ENCODE results near the gene JADE1.

Gene JADE1

GRCh38 chr4:128809477-128810330 lies at the start of gene JADE1:
Gene JADE1 (plus strand): TSS chr4:128809700. CDS start chr4:128831759, 22,059 bp downstream.
- no peaks in the 10 kb centered on the region for H3K9me3 Mint-ChIP-seq
- H3K27ac Mint-ChIP-seq = peak within 1 kb of the TSS; percentile 100
- H3K36me3 Mint-ChIP-seq (ENCODE audit: low read depth) = peaks cover 2% of the 10 kb centered on the region
- peak within 1 kb of the TSS; percentile 100 for H3K4me3 Mint-ChIP-seq
- H3K4me1 Mint-ChIP-seq (ENCODE audit: low read depth) = peaks cover 21% of the 10 kb centered on the region
- H3K27me3 Mint-ChIP-seq (ENCODE audit: low read depth) = no peaks in the 10 kb centered on the region

GRCh38 chr4:128766781-128767180 lies 42.7 kb upstream of the JADE1 start:
- no peaks in the 10 kb centered on the region for H3K36me3 Mint-ChIP-seq (ENCODE audit: low read depth)
- no peaks in the 10 kb centered on the region for H3K9me3 Mint-ChIP-seq

GRCh38 chr4:128768373-128768996 lies 41.0 kb upstream of the JADE1 start:
- H3K27me3 Mint-ChIP-seq (ENCODE audit: low read depth) = no peaks in the 10 kb centered on the region
- no peaks in the 10 kb centered on the region for H3K9me3 Mint-ChIP-seq
- no peaks in the 10 kb centered on the region for H3K36me3 Mint-ChIP-seq (ENCODE audit: low read depth)
- H3K4me1 Mint-ChIP-seq (ENCODE audit: low read depth) = peaks cover 2% of the 10 kb centered on the region
- H3K4me3 Mint-ChIP-seq = no peak overlapping the region
- no peak overlapping the region for H3K27ac Mint-ChIP-seq

More at GRCh38 chr4:128766781-128767180, 42.7 kb upstream of the JADE1 start:
- Mint-ChIP-seq H3K4me1 (ENCODE audit: low read depth) (peaks cover 2% of the 10 kb centered on the region), H3K4me3 (no peak overlapping the region), H3K27me3 (ENCODE audit: low read depth) (no peaks in the 10 kb centered on the region), H3K27ac (no peak overlapping the region)

GRCh38 chr4:128769011-128769410 lies 40.5 kb upstream of the JADE1 start:
- no peaks in the 10 kb centered on the region for H3K27me3 Mint-ChIP-seq (ENCODE audit: low read depth)
- H3K9me3 Mint-ChIP-seq = no peaks in the 10 kb centered on the region
- H3K36me3 Mint-ChIP-seq (ENCODE audit: low read depth) = no peaks in the 10 kb centered on the region
- no peak overlapping the region for H3K27ac Mint-ChIP-seq
- H3K4me1 Mint-ChIP-seq (ENCODE audit: low read depth) = peaks cover 2% of the 10 kb centered on the region
- H3K4me3 Mint-ChIP-seq = no peak overlapping the region

GRCh38 chr4:128770807-128771206 lies 38.7 kb upstream of the JADE1 start:
- Mint-ChIP-seq H3K27ac (no peak overlapping the region), H3K27me3 (ENCODE audit: low read depth) (no peaks in the 10 kb centered on the region), H3K4me1 (ENCODE audit: low read depth) (peaks cover 2% of the 10 kb centered on the region)

GRCh38 chr4:128775477-128775876 lies 34.0 kb upstream of the JADE1 start:
- H3K9me3 Mint-ChIP-seq = no peaks in the 10 kb centered on the region

More at GRCh38 chr4:128770807-128771206, 38.7 kb upstream of the JADE1 start:
- Mint-ChIP-seq H3K9me3 (no peaks in the 10 kb centered on the region), H3K36me3 (ENCODE audit: low read depth) (no peaks in the 10 kb centered on the region), H3K4me3 (no peak overlapping the region)

GRCh38 chr4:128775916-128776315 lies 33.6 kb upstream of the JADE1 start:
- H3K27me3 Mint-ChIP-seq (ENCODE audit: low read depth) = peaks cover 14% of the 10 kb centered on the region
- H3K9me3 Mint-ChIP-seq = no peaks in the 10 kb centered on the region
- no peak overlapping the region for H3K27ac Mint-ChIP-seq
- no peak overlapping the region for H3K4me3 Mint-ChIP-seq
- no peaks in the 10 kb centered on the region for H3K4me1 Mint-ChIP-seq (ENCODE audit: low read depth)
- no peaks in the 10 kb centered on the region for H3K36me3 Mint-ChIP-seq (ENCODE audit: low read depth)

More at GRCh38 chr4:128775477-128775876, 34.0 kb upstream of the JADE1 start:
- H3K4me1 Mint-ChIP-seq (ENCODE audit: low read depth) = peaks cover 2% of the 10 kb centered on the region
- H3K36me3 Mint-ChIP-seq (ENCODE audit: low read depth) = no peaks in the 10 kb centered on the region
- H3K4me3 Mint-ChIP-seq = no peak overlapping the region
- H3K27me3 Mint-ChIP-seq (ENCODE audit: low read depth) = peaks cover 14% of the 10 kb centered on the region
- H3K27ac Mint-ChIP-seq = no peak overlapping the region

- no peaks in the 10 kb centered on the region for H3K4me1 Mint-ChIP-seq (ENCODE audit: low read depth)
- no peaks in the 10 kb centered on the region for H3K36me3 Mint-ChIP-seq (ENCODE audit: low read depth)
- peaks cover 14% of the 10 kb centered on the region for H3K27me3 Mint-ChIP-seq (ENCODE audit: low read depth)
- no peak overlapping the region for H3K4me3 Mint-ChIP-seq
- H3K27ac Mint-ChIP-seq = no peak overlapping the region
- no peaks in the 10 kb centered on the region for H3K9me3 Mint-ChIP-seq
Observed at GRCh38 chr4:128776794-128777216, 32.7 kb upstream of the JADE1 start.

GRCh38 chr4:128780688-128781087 lies 28.8 kb upstream of the JADE1 start:
- no peak overlapping the region for H3K27ac Mint-ChIP-seq
- no peaks in the 10 kb centered on the region for H3K36me3 Mint-ChIP-seq (ENCODE audit: low read depth)
- H3K4me3 Mint-ChIP-seq = no peak overlapping the region
- H3K27me3 Mint-ChIP-seq (ENCODE audit: low read depth) = peaks cover 14% of the 10 kb centered on the region
- no peaks in the 10 kb centered on the region for H3K9me3 Mint-ChIP-seq
- no peaks in the 10 kb centered on the region for H3K4me1 Mint-ChIP-seq (ENCODE audit: low read depth)

- H3K27ac Mint-ChIP-seq = no peak overlapping the region
- H3K4me1 Mint-ChIP-seq (ENCODE audit: low read depth) = no peaks in the 10 kb centered on the region
- H3K27me3 Mint-ChIP-seq (ENCODE audit: low read depth) = peaks cover 12% of the 10 kb centered on the region
- H3K9me3 Mint-ChIP-seq = no peaks in the 10 kb centered on the region
- no peaks in the 10 kb centered on the region for H3K36me3 Mint-ChIP-seq (ENCODE audit: low read depth)
- H3K4me3 Mint-ChIP-seq = no peak overlapping the region
Observed at GRCh38 chr4:128782076-128782715, 27.3 kb upstream of the JADE1 start.

GRCh38 chr4:128782875-128783614 lies 26.5 kb upstream of the JADE1 start:
- Mint-ChIP-seq H3K4me3 (no peak overlapping the region), H3K27me3 (ENCODE audit: low read depth) (peaks cover 10% of the 10 kb centered on the region), H3K9me3 (no peaks in the 10 kb centered on the region), H3K4me1 (ENCODE audit: low read depth) (no peaks in the 10 kb centered on the region), H3K36me3 (ENCODE audit: low read depth) (no peaks in the 10 kb centered on the region), H3K27ac (no peak overlapping the region)

- Mint-ChIP-seq H3K36me3 (ENCODE audit: low read depth) (no peaks in the 10 kb centered on the region), H3K4me3 (no peak overlapping the region), H3K9me3 (no peaks in the 10 kb centered on the region), H3K27me3 (ENCODE audit: low read depth) (no peaks in the 10 kb centered on the region), H3K27ac (no peak overlapping the region), H3K4me1 (ENCODE audit: low read depth) (no peaks in the 10 kb centered on the region)
Observed at GRCh38 chr4:128787509-128788311, 21.8 kb upstream of the JADE1 start.

- no peak overlapping the region for H3K27ac Mint-ChIP-seq
- no peaks in the 10 kb centered on the region for H3K36me3 Mint-ChIP-seq (ENCODE audit: low read depth)
- H3K4me1 Mint-ChIP-seq (ENCODE audit: low read depth) = no peaks in the 10 kb centered on the region
- H3K27me3 Mint-ChIP-seq (ENCODE audit: low read depth) = peaks cover 4% of the 10 kb centered on the region
- H3K9me3 Mint-ChIP-seq = no peaks in the 10 kb centered on the region
- no peak overlapping the region for H3K4me3 Mint-ChIP-seq
Observed at GRCh38 chr4:128793859-128794672, 15.4 kb upstream of the JADE1 start.
